Measurements from ENCODE around the gene HMGXB3. TPM values are rescaled to one million over a fixed set of nuclear protein-coding genes. Genes with fewer than 3 reads are reported as not detected.
A peak's percentile ranks its signal among the peaks of the same experiment; 100 is the strongest.

The HMGXB3 gene
- total RNA-seq, 1 experiment from 2014 or later = 67.8 TPM

DNA sequence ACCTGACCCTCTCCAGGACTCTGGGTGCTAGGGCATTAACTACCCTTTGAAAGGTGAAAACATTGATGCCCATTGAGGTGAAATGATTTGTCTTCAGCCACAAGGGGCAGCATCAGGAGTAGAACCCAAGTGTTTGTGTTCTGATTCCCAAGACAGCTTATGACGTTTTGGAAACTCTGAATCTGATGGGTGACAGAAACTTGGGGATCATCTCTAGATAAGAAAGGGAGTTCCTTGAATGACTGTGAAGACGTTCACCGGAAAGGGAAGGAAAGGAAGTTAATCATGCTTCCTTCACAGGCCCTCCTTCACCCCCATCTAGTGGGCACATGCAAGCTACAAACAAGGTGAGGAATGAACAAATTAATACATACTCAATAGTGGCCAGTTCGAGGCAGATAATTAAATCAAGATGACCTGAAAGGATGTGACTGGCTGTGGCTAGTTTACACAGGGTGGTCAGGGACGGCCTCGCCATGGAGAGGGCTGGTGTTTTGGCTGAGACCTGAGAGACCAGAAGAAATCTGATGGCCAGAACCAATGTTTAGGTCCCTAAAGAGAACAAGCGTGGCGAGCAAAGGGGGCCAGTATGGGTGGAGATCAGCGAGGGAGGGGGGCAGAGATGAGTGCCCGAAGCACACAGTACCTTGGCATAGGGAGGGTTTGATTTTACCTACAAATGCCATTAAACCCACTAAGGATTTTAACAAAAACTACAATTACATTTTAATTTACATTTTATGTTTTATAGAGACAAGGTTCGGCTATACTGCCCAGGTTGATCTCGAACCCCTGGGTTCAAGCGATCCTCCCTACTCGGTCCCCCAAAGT is 40.9 kb upstream of the HMGXB3 start:
- Mint-ChIP-seq H3K27me3 (ENCODE audit: insufficient read depth, unreplicated experiment) (no peaks in the 10 kb centered on the region), H3K36me3 (ENCODE audit: insufficient read depth, unreplicated experiment) (peaks cover 31% of the 10 kb centered on the region), H3K4me1 (ENCODE audit: insufficient read depth, unreplicated experiment) (peaks cover 35% of the 10 kb centered on the region), H3K9me3 (ENCODE audit: unreplicated experiment) (no peaks in the 10 kb centered on the region), H3K4me3 (ENCODE audit: unreplicated experiment) (peak overlapping the region; percentile 96), H3K27ac (ENCODE audit: low read depth, unreplicated experiment) (peak overlapping the region; percentile 97)
- intact Hi-C loops (cut with micrococcal nuclease) = loop anchor here (1.0 to 2.0 kb wide), 4 partner anchors 20 to 106 kb away; no protein-coding TSS in a partner anchor
- TF ChIP-seq, protein P1, sequence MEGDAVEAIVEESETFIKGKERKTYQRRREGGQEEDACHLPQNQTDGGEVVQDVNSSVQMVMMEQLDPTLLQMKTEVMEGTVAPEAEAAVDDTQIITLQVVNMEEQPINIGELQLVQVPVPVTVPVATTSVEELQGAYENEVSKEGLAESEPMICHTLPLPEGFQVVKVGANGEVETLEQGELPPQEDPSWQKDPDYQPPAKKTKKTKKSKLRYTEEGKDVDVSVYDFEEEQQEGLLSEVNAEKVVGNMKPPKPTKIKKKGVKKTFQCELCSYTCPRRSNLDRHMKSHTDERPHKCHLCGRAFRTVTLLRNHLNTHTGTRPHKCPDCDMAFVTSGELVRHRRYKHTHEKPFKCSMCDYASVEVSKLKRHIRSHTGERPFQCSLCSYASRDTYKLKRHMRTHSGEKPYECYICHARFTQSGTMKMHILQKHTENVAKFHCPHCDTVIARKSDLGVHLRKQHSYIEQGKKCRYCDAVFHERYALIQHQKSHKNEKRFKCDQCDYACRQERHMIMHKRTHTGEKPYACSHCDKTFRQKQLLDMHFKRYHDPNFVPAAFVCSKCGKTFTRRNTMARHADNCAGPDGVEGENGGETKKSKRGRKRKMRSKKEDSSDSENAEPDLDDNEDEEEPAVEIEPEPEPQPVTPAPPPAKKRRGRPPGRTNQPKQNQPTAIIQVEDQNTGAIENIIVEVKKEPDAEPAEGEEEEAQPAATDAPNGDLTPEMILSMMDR (IDR thresholded peaks at IDR 0.05; ENCODE audit: unreplicated experiment) = peak; percentile 74
- ChIA-PET POLR2A (interaction anchor here (0.6 to 9.1 kb wide), 36 partner anchors 8 to 490 kb away, joined by 3 to 187 read pairs (median 7); partner anchors contain the start of genes HMGXB3, PDE6A, PPARGC1B and RPS14), CTCF (interaction anchor here (0.6 to 29.3 kb wide), 38 partner anchors 8 to 1092 kb away, joined by 3 to 1621 read pairs (median 5); partner anchors contain the start of genes HMGXB3, PDE6A and TIGD6)
- BruUV-seq (replicated peaks) = no TSS peak
- peak; percentile 89 for DNase-seq (ENCODE audit: unreplicated experiment)

DNA sequence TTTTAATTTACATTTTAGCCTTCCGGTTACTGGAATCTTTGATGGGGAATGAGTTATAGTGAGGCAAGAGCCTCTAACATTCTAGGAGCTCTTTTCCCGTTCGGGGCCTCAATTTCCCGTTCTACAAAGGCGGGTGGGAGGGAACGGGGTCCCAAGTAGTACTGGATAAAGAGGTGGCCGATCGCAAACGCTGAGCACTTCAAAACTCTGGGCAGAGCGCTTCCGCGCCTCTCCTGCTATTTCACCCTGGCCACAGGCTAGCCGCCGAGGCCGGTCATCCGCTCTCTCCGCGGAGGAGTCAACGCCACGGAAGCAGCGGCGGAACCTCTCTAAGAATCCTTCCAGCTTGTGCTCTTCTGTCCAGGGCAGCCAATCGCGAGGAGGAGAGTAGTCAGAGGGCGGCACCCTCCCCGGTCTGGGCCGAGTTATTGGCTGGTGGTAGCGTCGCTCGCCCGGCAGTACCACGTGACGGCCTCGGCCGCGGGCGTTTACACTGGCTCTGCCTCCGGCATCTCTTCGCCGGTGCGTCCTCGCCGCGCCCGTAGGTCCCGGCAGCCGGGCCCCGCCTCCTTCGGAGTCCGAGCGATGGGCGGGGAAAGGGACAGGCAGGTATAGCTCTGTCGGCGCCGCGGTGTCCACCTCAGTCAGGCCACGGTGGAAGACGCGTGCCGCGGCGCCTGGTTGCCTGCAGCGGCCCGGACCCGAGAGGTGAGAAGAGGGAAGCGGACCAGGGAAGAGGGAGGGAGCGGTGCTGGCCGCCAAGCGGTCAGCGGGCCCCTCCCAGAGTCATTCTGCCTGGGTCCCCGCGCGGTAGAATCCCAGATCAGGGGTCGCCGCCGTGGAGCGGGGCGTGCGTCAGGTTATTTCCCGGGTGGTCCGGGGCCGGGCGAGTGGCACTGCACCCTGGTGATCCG is 40.0 kb upstream of the HMGXB3 start, which contains the start of gene SLC26A2:
SLC26A2 (plus strand) TSS at position 487 of the 914 bp plus-strand sequence. CDS start 16,895 bp downstream, outside the sequence.
- POLR2A ChIA-PET = interaction anchor here (0.6 to 9.1 kb wide), 43 partner anchors 9 to 829 kb away, joined by 3 to 187 read pairs (median 6); partner anchors contain the start of genes HMGXB3, PDE6A, PPARGC1B and RPS14
- H3K4me3 Mint-ChIP-seq (ENCODE audit: unreplicated experiment) = peak within 1 kb of the TSS; percentile 96
- intact Hi-C loops (cut with micrococcal nuclease) = loop anchor here (1.0 to 2.0 kb wide), 4 partner anchors 21 to 324 kb away; no protein-coding TSS in a partner anchor
- H3K27ac Mint-ChIP-seq (ENCODE audit: low read depth, unreplicated experiment) = peak within 1 kb of the TSS; percentile 97
- H3K9me3 Mint-ChIP-seq (ENCODE audit: unreplicated experiment) = no peaks in the 10 kb centered on the region
- no TSS peak for BruUV-seq (replicated peaks)
- no peaks in the 10 kb centered on the region for H3K27me3 Mint-ChIP-seq (ENCODE audit: insufficient read depth, unreplicated experiment)
- peak; percentile 100 for DNase-seq (ENCODE audit: unreplicated experiment)
- H3K36me3 Mint-ChIP-seq (ENCODE audit: insufficient read depth, unreplicated experiment) = peaks cover 33% of the 10 kb centered on the region
- TF ChIP-seq, protein P1 (IDR thresholded peaks at IDR 0.05; ENCODE audit: unreplicated experiment) = no peak
- H3K4me1 Mint-ChIP-seq (ENCODE audit: insufficient read depth, unreplicated experiment) = peaks cover 38% of the 10 kb centered on the region
- CTCF ChIA-PET = interaction anchor here (0.6 to 29.3 kb wide), 38 partner anchors 8 to 607 kb away, joined by 3 to 1621 read pairs (median 8); partner anchors contain the start of genes HMGXB3 and TIGD6

DNA sequence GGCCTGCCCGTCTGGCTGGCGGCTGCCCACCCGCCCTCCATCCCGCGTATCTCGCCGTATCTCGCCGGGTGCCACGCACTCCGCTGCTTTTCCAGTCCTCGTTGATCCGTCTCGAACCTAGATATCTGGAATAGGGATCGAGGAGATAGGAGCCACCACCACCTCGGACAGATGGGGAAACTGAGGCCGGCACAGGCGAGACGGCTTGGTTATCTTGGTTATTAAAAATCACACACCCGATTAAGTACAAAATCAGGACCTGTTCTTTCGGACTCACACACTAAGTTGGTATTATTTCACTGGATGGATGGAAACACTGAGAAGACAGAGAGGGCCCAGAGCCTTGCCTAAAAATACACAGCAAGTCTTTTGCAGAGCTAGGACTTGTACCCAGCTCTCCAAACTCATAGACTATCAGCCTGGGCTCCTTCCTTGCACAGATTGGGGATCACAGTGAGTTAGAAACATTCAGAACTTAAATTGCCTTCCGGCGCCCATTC is 39.3 kb upstream of the HMGXB3 start:
- Mint-ChIP-seq H3K27ac (ENCODE audit: low read depth, unreplicated experiment) (peak overlapping the region; percentile 97), H3K4me1 (ENCODE audit: insufficient read depth, unreplicated experiment) (peaks cover 45% of the 10 kb centered on the region), H3K27me3 (ENCODE audit: insufficient read depth, unreplicated experiment) (no peaks in the 10 kb centered on the region), H3K36me3 (ENCODE audit: insufficient read depth, unreplicated experiment) (peaks cover 33% of the 10 kb centered on the region), H3K4me3 (ENCODE audit: unreplicated experiment) (peak overlapping the region; percentile 96), H3K9me3 (ENCODE audit: unreplicated experiment) (no peaks in the 10 kb centered on the region)
- POLR2A ChIA-PET = interaction anchor here (0.6 to 9.1 kb wide), 37 partner anchors 9 to 353 kb away, joined by 3 to 187 read pairs (median 7); partner anchors contain the start of genes HMGXB3, PDE6A and TIGD6
- intact Hi-C loops (cut with micrococcal nuclease) = loop anchor here (1.0 to 2.0 kb wide), 3 partner anchors 29 to 325 kb away; no protein-coding TSS in a partner anchor
- DNase-seq (ENCODE audit: unreplicated experiment) = peak; percentile 30
- TF ChIP-seq, protein P1 (IDR thresholded peaks at IDR 0.05; ENCODE audit: unreplicated experiment) = no peak
- BruUV-seq (replicated peaks) = TSS peak; percentile 63
- CTCF ChIA-PET = interaction anchor here (0.7 to 29.3 kb wide), 37 partner anchors 7 to 381 kb away, joined by 3 to 1621 read pairs (median 7); no protein-coding TSS in a partner anchor
